ENCODE measurements around the gene DOCK3.

DNA sequence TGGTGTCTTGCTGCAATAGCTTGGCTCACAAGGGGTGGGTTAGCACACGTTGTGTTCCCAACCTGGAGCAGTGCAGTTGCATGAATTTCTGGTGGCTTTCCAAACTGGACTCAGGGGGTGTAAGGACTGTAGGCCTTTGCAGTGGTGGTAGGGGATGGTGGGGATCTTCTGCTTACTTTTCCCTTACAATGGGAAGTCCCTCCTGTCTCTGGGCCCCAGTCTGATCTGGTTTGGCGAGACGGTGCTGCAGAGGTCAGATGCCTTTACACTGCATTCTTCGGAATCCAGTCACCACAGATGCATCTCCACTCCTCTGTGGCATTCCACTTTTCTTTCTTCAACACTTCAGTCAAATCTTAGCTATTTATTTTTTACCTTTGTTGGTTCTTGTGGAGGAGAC is 132.1 kb downstream of the DOCK3 start:
- no peak for TF ChIP-seq TOX (CRISPR knock-in tag; IDR thresholded peaks at IDR 0.05; ENCODE audit: borderline replicate concordance)
- no peak for TF ChIP-seq CSDC2 (CRISPR knock-in tag; IDR thresholded peaks at IDR 0.05)
- no peak for TF ChIP-seq RARB (CRISPR knock-in tag; IDR thresholded peaks at IDR 0.05)
- no peak for TF ChIP-seq ARNTL (CRISPR knock-in tag; IDR thresholded peaks at IDR 0.05; ENCODE audit: borderline replicate concordance, low read depth)
- TF ChIP-seq ZNF8 (CRISPR knock-in tag; IDR thresholded peaks at IDR 0.05) = no peak
- TF ChIP-seq ZFP30 (CRISPR knock-in tag; IDR thresholded peaks at IDR 0.05) = no peak
- TF ChIP-seq OSR1 (CRISPR knock-in tag; IDR thresholded peaks at IDR 0.05) = no peak
- no peak for TF ChIP-seq BACH2 (CRISPR knock-in tag; IDR thresholded peaks at IDR 0.05; ENCODE audit: borderline replicate concordance)
- TF ChIP-seq GLIS3 (CRISPR knock-in tag; IDR thresholded peaks at IDR 0.05) = no peak
- TF ChIP-seq, protein P1, sequence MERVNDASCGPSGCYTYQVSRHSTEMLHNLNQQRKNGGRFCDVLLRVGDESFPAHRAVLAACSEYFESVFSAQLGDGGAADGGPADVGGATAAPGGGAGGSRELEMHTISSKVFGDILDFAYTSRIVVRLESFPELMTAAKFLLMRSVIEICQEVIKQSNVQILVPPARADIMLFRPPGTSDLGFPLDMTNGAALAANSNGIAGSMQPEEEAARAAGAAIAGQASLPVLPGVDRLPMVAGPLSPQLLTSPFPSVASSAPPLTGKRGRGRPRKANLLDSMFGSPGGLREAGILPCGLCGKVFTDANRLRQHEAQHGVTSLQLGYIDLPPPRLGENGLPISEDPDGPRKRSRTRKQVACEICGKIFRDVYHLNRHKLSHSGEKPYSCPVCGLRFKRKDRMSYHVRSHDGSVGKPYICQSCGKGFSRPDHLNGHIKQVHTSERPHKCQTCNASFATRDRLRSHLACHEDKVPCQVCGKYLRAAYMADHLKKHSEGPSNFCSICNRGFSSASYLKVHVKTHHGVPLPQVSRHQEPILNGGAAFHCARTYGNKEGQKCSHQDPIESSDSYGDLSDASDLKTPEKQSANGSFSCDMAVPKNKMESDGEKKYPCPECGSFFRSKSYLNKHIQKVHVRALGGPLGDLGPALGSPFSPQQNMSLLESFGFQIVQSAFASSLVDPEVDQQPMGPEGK (CRISPR knock-in tag; IDR thresholded peaks at IDR 0.05; ENCODE audit: borderline replicate concordance) = no peak
- no peak for TF ChIP-seq ESRRG (CRISPR knock-in tag; IDR thresholded peaks at IDR 0.05)
- no peak for TF ChIP-seq ZFP3 (CRISPR knock-in tag; IDR thresholded peaks at IDR 0.05)
- TF ChIP-seq, protein P2, sequence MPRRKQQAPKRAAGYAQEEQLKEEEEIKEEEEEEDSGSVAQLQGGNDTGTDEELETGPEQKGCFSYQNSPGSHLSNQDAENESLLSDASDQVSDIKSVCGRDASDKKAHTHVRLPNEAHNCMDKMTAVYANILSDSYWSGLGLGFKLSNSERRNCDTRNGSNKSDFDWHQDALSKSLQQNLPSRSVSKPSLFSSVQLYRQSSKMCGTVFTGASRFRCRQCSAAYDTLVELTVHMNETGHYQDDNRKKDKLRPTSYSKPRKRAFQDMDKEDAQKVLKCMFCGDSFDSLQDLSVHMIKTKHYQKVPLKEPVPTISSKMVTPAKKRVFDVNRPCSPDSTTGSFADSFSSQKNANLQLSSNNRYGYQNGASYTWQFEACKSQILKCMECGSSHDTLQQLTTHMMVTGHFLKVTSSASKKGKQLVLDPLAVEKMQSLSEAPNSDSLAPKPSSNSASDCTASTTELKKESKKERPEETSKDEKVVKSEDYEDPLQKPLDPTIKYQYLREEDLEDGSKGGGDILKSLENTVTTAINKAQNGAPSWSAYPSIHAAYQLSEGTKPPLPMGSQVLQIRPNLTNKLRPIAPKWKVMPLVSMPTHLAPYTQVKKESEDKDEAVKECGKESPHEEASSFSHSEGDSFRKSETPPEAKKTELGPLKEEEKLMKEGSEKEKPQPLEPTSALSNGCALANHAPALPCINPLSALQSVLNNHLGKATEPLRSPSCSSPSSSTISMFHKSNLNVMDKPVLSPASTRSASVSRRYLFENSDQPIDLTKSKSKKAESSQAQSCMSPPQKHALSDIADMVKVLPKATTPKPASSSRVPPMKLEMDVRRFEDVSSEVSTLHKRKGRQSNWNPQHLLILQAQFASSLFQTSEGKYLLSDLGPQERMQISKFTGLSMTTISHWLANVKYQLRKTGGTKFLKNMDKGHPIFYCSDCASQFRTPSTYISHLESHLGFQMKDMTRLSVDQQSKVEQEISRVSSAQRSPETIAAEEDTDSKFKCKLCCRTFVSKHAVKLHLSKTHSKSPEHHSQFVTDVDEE (CRISPR knock-in tag; IDR thresholded peaks at IDR 0.05) = no peak
- no peak for TF ChIP-seq ZNF565 (CRISPR knock-in tag; conservative IDR thresholded peaks at IDR 0.05; ENCODE audit: low read depth)
